HG03095 (cell line): ENCODE measurements around the gene AAK1.
"Not testable (repeated sequence)": the region's sequence is repeated elsewhere in the genome, so short reads cannot be mapped to it uniquely, and the experiment has no call there.

Experiments used
- ATAC-seq: cut with Tn5 transposase; IDR thresholded peaks from one replicate; pipeline ENCODE4 v1.9.1; 2021; ENCODE audit warnings: moderate library complexity; ENCODE audit not compliant: unreplicated experiment

AAK1 gene

GRCh38 chr2:69660637-69661036 lies 17.1 kb upstream of the AAK1 start:
- no peak for ATAC-seq

GRCh38 chr2:69659941-69660483 lies 16.5 kb upstream of the AAK1 start:
- no peak for ATAC-seq

GRCh38 chr2:69659349-69659748 lies 15.8 kb upstream of the AAK1 start:
- no peak for ATAC-seq

- no peak for ATAC-seq
These were observed 8.7 kb upstream of the AAK1 start for GRCh38 chr2:69652206-69652605.

- not testable (repeated sequence) for ATAC-seq
These were observed 3.7 kb upstream of the AAK1 start for GRCh38 chr2:69647196-69647595.

GRCh38 chr2:69646714-69647113 lies 3.2 kb upstream of the AAK1 start:
- ATAC-seq = no peak

- ATAC-seq = no peak
These were observed 2.4 kb upstream of the AAK1 start for GRCh38 chr2:69645921-69646320.

- ATAC-seq = no peak
These were observed 1.5 kb upstream of the AAK1 start for GRCh38 chr2:69645031-69645431.

- no peak for ATAC-seq
These were observed 1.0 kb upstream of the AAK1 start for GRCh38 chr2:69644506-69644979.

- ATAC-seq = no peak
These were observed 584 bp downstream of the AAK1 start for GRCh38 chr2:69642709-69643601.

- no peak for ATAC-seq
These were observed 1.4 kb downstream of the AAK1 start for GRCh38 chr2:69641887-69642708.

- ATAC-seq = no peak
These were observed 2.1 kb downstream of the AAK1 start for GRCh38 chr2:69641471-69641870.

- ATAC-seq = no peak
These were observed 4.3 kb downstream of the AAK1 start for GRCh38 chr2:69639266-69639665.

GRCh38 chr2:69638630-69639029 lies 4.9 kb downstream of the AAK1 start:
- no peak for ATAC-seq

- no peak for ATAC-seq
These were observed 5.6 kb downstream of the AAK1 start for GRCh38 chr2:69637923-69638322.

- no peak for ATAC-seq
These were observed 7.1 kb downstream of the AAK1 start for GRCh38 chr2:69636395-69636794.

GRCh38 chr2:69635432-69635831 lies 8.1 kb downstream of the AAK1 start:
- no peak for ATAC-seq

GRCh38 chr2:69634196-69634821 lies 9.2 kb downstream of the AAK1 start:
- no peak for ATAC-seq

- no peak for ATAC-seq
These were observed 12.1 kb downstream of the AAK1 start for GRCh38 chr2:69631402-69631801.

- ATAC-seq = no peak
These were observed 13.5 kb downstream of the AAK1 start for GRCh38 chr2:69629921-69630608.
